ENCODE data around the gene PLD2. TPM values are rescaled to one million over a fixed set of nuclear protein-coding genes. Genes with fewer than 3 reads are reported as not detected.
"Not testable (repeated sequence)": the region's sequence is repeated elsewhere in the genome, so short reads cannot be mapped to it uniquely, and the experiment has no call there.

PLD2 gene
- total RNA-seq, 2 donors from 2014 or later = 5.5 to 6.7 TPM

- no peak for DNase-seq (ENCODE audit: low spot score)
- Histone ChIP-seq H3K27me3 (no peaks in the 10 kb centered on the region), H3K27ac (no peak overlapping the region), H3K36me3 (no peaks in the 10 kb centered on the region), H3K9me3 (no peaks in the 10 kb centered on the region), H3K4me3 (no peak overlapping the region), H3K4me1 (peaks cover 0 to 46% of the 10 kb centered on the region in 2 donors)
- no peak for TF ChIP-seq CTCF (IDR thresholded peaks at IDR 0.05)
Measured at GRCh38 chr17:4860651-4861050, 53.7 kb downstream of the PLD2 start.

GRCh38 chr17:4861052-4861451 is 54.1 kb downstream of the PLD2 start:
- Histone ChIP-seq H3K27me3 (no peaks in the 10 kb centered on the region), H3K27ac (no peak overlapping the region), H3K4me3 (no peak overlapping the region), H3K9me3 (no peaks in the 10 kb centered on the region), H3K36me3 (no peaks in the 10 kb centered on the region), H3K4me1 (peaks cover 0 to 44% of the 10 kb centered on the region in 2 donors)
- DNase-seq (ENCODE audit: low spot score) = no peak
- TF ChIP-seq CTCF (IDR thresholded peaks at IDR 0.05) = no peak

GRCh38 chr17:4862720-4863119 is 55.8 kb downstream of the PLD2 start:
- Histone ChIP-seq H3K4me1 (peaks cover 0 to 29% of the 10 kb centered on the region in 2 donors), H3K27ac (no peak overlapping the region), H3K27me3 (no peaks in the 10 kb centered on the region), H3K9me3 (no peaks in the 10 kb centered on the region), H3K4me3 (no peak overlapping the region), H3K36me3 (no peaks in the 10 kb centered on the region)
- no peak for DNase-seq (ENCODE audit: low spot score)
- no peak for TF ChIP-seq CTCF (IDR thresholded peaks at IDR 0.05)

- H3K4me3 ChIP-seq = no peak overlapping the region
- TF ChIP-seq CTCF (IDR thresholded peaks at IDR 0.05) = no peak
- H3K27me3 ChIP-seq = no peaks in the 10 kb centered on the region
- H3K36me3 ChIP-seq = no peaks in the 10 kb centered on the region
- no peak for DNase-seq (ENCODE audit: low spot score)
- H3K27ac ChIP-seq = no peak overlapping the region
- peaks cover 0 to 23% of the 10 kb centered on the region in 2 donors for H3K4me1 ChIP-seq
- H3K9me3 ChIP-seq = no peaks in the 10 kb centered on the region
Measured at GRCh38 chr17:4863321-4863720, 56.4 kb downstream of the PLD2 start.

GRCh38 chr17:4867535-4867934 is 60.6 kb downstream of the PLD2 start:
- H3K4me1 ChIP-seq; H3K4me3 ChIP-seq; DNase-seq (ENCODE audit: low spot score); H3K27me3 ChIP-seq; H3K36me3 ChIP-seq; H3K9me3 ChIP-seq; H3K27ac ChIP-seq: not testable (repeated sequence)

- not testable (repeated sequence) for H3K27me3 ChIP-seq; H3K27ac ChIP-seq; DNase-seq (ENCODE audit: low spot score); H3K4me1 ChIP-seq; H3K36me3 ChIP-seq; H3K4me3 ChIP-seq; H3K9me3 ChIP-seq
Measured at GRCh38 chr17:4869058-4869998, 62.4 kb downstream of the PLD2 start.

- Histone ChIP-seq H3K9me3 (no peaks in the 10 kb centered on the region), H3K4me1 (no peaks in the 10 kb centered on the region), H3K27me3 (no peaks in the 10 kb centered on the region), H3K4me3 (no peak overlapping the region), H3K27ac (no peak overlapping the region), H3K36me3 (no peaks in the 10 kb centered on the region)
- DNase-seq (ENCODE audit: low spot score) = no peak
- no peak for TF ChIP-seq CTCF (IDR thresholded peaks at IDR 0.05)
Measured at GRCh38 chr17:4870855-4871254, 63.9 kb downstream of the PLD2 start.

Measured in right atrium auricular region (tissue), 2 donors.